ENCODE data around the gene PGAP3.

PGAP3 gene

GRCh38 chr17:39724731-39725130 lies 36.9 kb upstream of the PGAP3 start:
- no peak for ATAC-seq
- no peak for TF ChIP-seq ZNF70 (CRISPR knock-in tag; IDR thresholded peaks at IDR 0.05)
- no peak for TF ChIP-seq RARB (CRISPR knock-in tag; IDR thresholded peaks at IDR 0.05)
- TF ChIP-seq ARNTL (CRISPR knock-in tag; IDR thresholded peaks at IDR 0.05; ENCODE audit: borderline replicate concordance, low read depth), result no peak
- no peak for TF ChIP-seq ZC3H10 (CRISPR knock-in tag; IDR thresholded peaks at IDR 0.05)
- no peak for TF ChIP-seq TSHZ2 (CRISPR knock-in tag; IDR thresholded peaks at IDR 0.05)
- TF ChIP-seq ESRRG (CRISPR knock-in tag; IDR thresholded peaks at IDR 0.05), result no peak
- no peak for TF ChIP-seq PATZ1 (CRISPR knock-in tag; IDR thresholded peaks at IDR 0.05; ENCODE audit: borderline replicate concordance)
- TF ChIP-seq SNAI2 (CRISPR knock-in tag; IDR thresholded peaks at IDR 0.05), result no peak
- no peak for TF ChIP-seq BACH2 (CRISPR knock-in tag; IDR thresholded peaks at IDR 0.05; ENCODE audit: borderline replicate concordance)
- no peak for TF ChIP-seq CSDC2 (CRISPR knock-in tag; IDR thresholded peaks at IDR 0.05)
- no peak for TF ChIP-seq ZNF565 (CRISPR knock-in tag; conservative IDR thresholded peaks at IDR 0.05; ENCODE audit: low read depth)
- TF ChIP-seq GLIS3 (CRISPR knock-in tag; IDR thresholded peaks at IDR 0.05), result no peak
- no peak for TF ChIP-seq TOX (CRISPR knock-in tag; IDR thresholded peaks at IDR 0.05; ENCODE audit: borderline replicate concordance)
- no peak for TF ChIP-seq TCF4 (CRISPR knock-in tag; IDR thresholded peaks at IDR 0.05; ENCODE audit: borderline replicate concordance)
- TF ChIP-seq ISL1 (CRISPR knock-in tag; IDR thresholded peaks at IDR 0.05), result no peak
- TF ChIP-seq ZFP3 (CRISPR knock-in tag; IDR thresholded peaks at IDR 0.05), result no peak
- no peak for TF ChIP-seq OSR1 (CRISPR knock-in tag; IDR thresholded peaks at IDR 0.05)
- no peak for TF ChIP-seq ZFP30 (CRISPR knock-in tag; IDR thresholded peaks at IDR 0.05)
- TF ChIP-seq ZNF8 (CRISPR knock-in tag; IDR thresholded peaks at IDR 0.05), result no peak

GRCh38 chr17:39722965-39723848 lies 35.4 kb upstream of the PGAP3 start:
- TF ChIP-seq SNAI2 (CRISPR knock-in tag; IDR thresholded peaks at IDR 0.05) (no peak), TCF4 (CRISPR knock-in tag; IDR thresholded peaks at IDR 0.05; ENCODE audit: borderline replicate concordance) (no peak), PPARA (CRISPR knock-in tag; IDR thresholded peaks at IDR 0.05; ENCODE audit: borderline replicate concordance) (no peak), GLIS3 (CRISPR knock-in tag; IDR thresholded peaks at IDR 0.05) (no peak), TSHZ2 (CRISPR knock-in tag; IDR thresholded peaks at IDR 0.05) (no peak), ZFP3 (CRISPR knock-in tag; IDR thresholded peaks at IDR 0.05) (no peak), POU6F1 (CRISPR knock-in tag; IDR thresholded peaks at IDR 0.05; ENCODE audit: borderline replicate concordance, low read depth) (no peak), ARNTL (CRISPR knock-in tag; IDR thresholded peaks at IDR 0.05; ENCODE audit: borderline replicate concordance, low read depth) (no peak), ZFP30 (CRISPR knock-in tag; IDR thresholded peaks at IDR 0.05) (no peak), RARB (CRISPR knock-in tag; IDR thresholded peaks at IDR 0.05) (no peak), PATZ1 (CRISPR knock-in tag; IDR thresholded peaks at IDR 0.05; ENCODE audit: borderline replicate concordance) (no peak), CREB5 (CRISPR knock-in tag; IDR thresholded peaks at IDR 0.05; ENCODE audit: low read depth) (no peak), ZNF8 (CRISPR knock-in tag; IDR thresholded peaks at IDR 0.05) (no peak), ZNF565 (CRISPR knock-in tag; conservative IDR thresholded peaks at IDR 0.05; ENCODE audit: low read depth) (no peak), ZC3H10 (CRISPR knock-in tag; IDR thresholded peaks at IDR 0.05) (no peak), CSRNP3 (CRISPR knock-in tag; IDR thresholded peaks at IDR 0.05) (no peak)
- no peak for ATAC-seq

All from SK-N-SH treated with all-trans-retinoic acid at 6 μM for 48 hours (cell line).